ENCODE data around the gene KRT2.

GRCh38 chr12:52648012-52648550 is 3.9 kb downstream of the KRT2 start:
- no peak for TF ChIP-seq ZNF677 (tag by site-specific recombination; IDR thresholded peaks at IDR 0.05)
- TF ChIP-seq ZNF513 (tag by site-specific recombination; IDR thresholded peaks at IDR 0.05) = no peak
- no peak for TF ChIP-seq CTCF (tag by site-specific recombination; IDR thresholded peaks at IDR 0.05)
- TF ChIP-seq ZNF211 (tag by site-specific recombination; IDR thresholded peaks at IDR 0.05; ENCODE audit: low read depth) = no peak
- no peak for TF ChIP-seq ZNF248 (tag by site-specific recombination; IDR thresholded peaks at IDR 0.05)
- no peak for TF ChIP-seq MEIS1 (CRISPR knock-in tag; IDR thresholded peaks at IDR 0.05; ENCODE audit: borderline replicate concordance)
- TF ChIP-seq, protein P1, sequence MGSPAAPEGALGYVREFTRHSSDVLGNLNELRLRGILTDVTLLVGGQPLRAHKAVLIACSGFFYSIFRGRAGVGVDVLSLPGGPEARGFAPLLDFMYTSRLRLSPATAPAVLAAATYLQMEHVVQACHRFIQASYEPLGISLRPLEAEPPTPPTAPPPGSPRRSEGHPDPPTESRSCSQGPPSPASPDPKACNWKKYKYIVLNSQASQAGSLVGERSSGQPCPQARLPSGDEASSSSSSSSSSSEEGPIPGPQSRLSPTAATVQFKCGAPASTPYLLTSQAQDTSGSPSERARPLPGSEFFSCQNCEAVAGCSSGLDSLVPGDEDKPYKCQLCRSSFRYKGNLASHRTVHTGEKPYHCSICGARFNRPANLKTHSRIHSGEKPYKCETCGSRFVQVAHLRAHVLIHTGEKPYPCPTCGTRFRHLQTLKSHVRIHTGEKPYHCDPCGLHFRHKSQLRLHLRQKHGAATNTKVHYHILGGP (tag by site-specific recombination; IDR thresholded peaks at IDR 0.05) = no peak
- TF ChIP-seq, protein P2, sequence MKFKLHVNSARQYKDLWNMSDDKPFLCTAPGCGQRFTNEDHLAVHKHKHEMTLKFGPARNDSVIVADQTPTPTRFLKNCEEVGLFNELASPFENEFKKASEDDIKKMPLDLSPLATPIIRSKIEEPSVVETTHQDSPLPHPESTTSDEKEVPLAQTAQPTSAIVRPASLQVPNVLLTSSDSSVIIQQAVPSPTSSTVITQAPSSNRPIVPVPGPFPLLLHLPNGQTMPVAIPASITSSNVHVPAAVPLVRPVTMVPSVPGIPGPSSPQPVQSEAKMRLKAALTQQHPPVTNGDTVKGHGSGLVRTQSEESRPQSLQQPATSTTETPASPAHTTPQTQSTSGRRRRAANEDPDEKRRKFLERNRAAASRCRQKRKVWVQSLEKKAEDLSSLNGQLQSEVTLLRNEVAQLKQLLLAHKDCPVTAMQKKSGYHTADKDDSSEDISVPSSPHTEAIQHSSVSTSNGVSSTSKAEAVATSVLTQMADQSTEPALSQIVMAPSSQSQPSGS (tag by site-specific recombination; IDR thresholded peaks at IDR 0.05; ENCODE audit: low read depth) = no peak
- TF ChIP-seq ZNF274 (IDR thresholded peaks at IDR 0.05; ENCODE audit: low read length) = no peak
- no peak for TF ChIP-seq ZNF274 (tag by site-specific recombination; IDR thresholded peaks at IDR 0.05; ENCODE audit: borderline replicate concordance)
- TF ChIP-seq, protein P3, sequence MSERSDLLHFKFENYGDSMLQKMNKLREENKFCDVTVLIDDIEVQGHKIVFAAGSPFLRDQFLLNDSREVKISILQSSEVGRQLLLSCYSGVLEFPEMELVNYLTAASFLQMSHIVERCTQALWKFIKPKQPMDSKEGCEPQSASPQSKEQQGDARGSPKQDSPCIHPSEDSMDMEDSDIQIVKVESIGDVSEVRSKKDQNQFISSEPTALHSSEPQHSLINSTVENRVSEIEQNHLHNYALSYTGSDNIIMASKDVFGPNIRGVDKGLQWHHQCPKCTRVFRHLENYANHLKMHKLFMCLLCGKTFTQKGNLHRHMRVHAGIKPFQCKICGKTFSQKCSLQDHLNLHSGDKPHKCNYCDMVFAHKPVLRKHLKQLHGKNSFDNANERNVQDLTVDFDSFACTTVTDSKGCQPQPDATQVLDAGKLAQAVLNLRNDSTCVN (tag by site-specific recombination; optimal IDR thresholded peaks at IDR 0.05) = no peak
- TF ChIP-seq, protein P4, sequence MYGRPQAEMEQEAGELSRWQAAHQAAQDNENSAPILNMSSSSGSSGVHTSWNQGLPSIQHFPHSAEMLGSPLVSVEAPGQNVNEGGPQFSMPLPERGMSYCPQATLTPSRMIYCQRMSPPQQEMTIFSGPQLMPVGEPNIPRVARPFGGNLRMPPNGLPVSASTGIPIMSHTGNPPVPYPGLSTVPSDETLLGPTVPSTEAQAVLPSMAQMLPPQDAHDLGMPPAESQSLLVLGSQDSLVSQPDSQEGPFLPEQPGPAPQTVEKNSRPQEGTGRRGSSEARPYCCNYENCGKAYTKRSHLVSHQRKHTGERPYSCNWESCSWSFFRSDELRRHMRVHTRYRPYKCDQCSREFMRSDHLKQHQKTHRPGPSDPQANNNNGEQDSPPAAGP (tag by site-specific recombination; IDR thresholded peaks at IDR 0.05) = no peak
- TF ChIP-seq KLF1 (tag by site-specific recombination; IDR thresholded peaks at IDR 0.05) = no peak
- no peak for TF ChIP-seq SCRT2 (tag by site-specific recombination; IDR thresholded peaks at IDR 0.05)
